GM21367 (cell line): Measurements from ENCODE around the gene BMAL1.
A peak's percentile ranks its signal among the peaks of the same experiment; 100 is the strongest.
"Not testable (repeated sequence)": the region's sequence is repeated elsewhere in the genome, so short reads cannot be mapped to it uniquely, and the experiment has no call there.

Source experiments
- ATAC-seq: cut with Tn5 transposase; IDR thresholded peaks from one replicate; pipeline ENCODE4 v1.9.1; 2021; ENCODE audit not compliant: unreplicated experiment

BMAL1 gene

DNA sequence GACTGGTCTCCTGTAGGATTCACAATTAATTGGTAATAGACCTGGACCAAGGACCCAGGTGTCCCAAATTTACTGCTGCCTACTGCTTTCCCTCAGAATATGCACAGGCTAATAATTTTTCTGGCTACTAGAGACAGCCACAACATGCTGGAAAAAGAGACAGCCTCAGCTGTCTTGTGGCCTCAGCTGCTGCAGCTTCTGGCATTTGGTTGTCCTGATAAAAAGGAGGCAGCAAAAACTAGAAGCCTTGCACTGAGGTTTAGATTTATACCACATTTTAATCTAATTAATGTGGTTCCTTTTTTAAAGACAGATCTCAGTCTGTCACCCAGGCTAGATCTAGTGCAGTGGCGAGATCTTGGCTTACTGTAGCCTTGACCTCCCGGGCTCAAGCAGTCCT, 95.6 kb downstream of the BMAL1 start:
- ATAC-seq = no peak

- ATAC-seq = no peak
Measured at GRCh38 chr11:13375798-13376197, 98.2 kb downstream of the BMAL1 start.

DNA sequence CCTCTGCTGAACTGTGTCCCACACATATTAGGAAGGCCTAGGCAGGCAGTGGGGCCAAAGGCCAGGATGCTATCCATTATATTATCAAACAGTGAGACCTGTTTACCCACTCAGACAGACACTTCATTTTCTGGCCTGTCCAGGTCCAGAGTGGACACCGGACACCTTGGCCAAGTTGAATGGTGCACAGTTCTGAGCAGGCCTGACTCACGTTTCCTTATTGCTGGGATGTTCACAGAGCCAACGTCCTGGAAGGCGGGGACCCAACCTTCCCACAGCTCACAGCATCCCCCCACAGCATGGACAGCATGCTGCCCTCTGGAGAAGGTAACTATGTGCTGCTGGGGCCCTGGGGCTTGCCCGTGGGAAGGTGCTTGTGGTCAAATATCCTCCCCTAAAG, 98.8 kb downstream of the BMAL1 start:
- ATAC-seq = no peak

GRCh38 chr11:13376838-13377237, 99.2 kb downstream of the BMAL1 start:
- ATAC-seq = no peak

DNA sequence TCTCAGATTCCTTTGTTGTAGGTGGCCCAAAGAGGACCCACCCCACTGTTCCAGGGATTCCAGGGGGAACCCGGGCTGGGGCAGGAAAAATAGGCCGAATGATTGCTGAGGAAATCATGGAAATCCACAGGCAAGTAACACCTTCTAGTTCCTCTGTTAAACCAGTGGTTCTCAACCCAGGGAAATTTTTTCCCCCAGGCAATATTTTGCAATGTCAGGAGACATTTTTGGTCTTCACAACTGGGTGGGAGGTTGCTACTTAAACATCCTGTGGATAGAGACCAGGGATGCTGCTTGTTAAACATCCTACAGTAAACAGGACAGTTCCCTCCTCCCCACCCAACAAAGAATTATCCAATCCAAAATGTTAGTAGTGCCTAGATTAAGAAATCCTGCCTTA, 100.7 kb downstream of the BMAL1 start:
- no peak for ATAC-seq

- ATAC-seq = no peak
Measured at GRCh38 chr11:13380731-13381130, 103.1 kb downstream of the BMAL1 start.

- no peak for ATAC-seq
Measured at GRCh38 chr11:13382751-13383150, 105.2 kb downstream of the BMAL1 start.

DNA sequence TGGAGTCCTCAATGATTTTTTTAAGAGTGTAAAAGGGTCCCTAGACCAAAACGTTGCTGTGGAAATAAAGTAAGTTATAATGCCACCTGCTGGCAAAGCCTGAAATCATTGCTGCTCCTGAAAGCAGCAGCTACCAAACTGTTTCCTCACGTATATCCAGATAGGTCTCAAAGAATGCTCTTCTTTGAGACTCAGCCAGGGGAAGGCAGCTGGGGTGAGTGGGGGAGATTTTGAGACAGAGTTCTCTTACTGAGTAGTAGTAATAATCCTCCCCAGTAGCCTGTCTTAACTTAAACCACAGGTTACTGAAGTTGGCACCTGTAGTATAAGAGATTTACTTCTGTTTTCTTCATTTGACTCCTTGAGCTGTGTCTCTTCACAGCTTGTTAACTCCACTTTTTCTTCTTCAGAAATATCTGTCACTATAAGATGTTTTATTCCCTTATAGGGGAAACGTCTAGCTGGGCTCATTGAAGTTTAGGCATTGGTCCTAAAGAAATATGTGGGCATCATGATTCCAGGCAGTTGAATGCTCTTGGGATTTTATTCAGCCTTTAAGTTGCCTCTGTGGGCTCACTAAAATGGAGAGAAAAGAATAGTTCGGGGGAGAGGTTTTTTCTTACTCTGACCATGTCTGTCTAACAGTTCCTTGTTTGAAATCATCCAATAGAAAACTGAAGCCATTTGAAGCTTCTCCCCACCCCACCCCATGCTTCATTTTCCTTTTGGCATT, 107.5 kb downstream of the BMAL1 start:
- ATAC-seq = peak; percentile 52

DNA sequence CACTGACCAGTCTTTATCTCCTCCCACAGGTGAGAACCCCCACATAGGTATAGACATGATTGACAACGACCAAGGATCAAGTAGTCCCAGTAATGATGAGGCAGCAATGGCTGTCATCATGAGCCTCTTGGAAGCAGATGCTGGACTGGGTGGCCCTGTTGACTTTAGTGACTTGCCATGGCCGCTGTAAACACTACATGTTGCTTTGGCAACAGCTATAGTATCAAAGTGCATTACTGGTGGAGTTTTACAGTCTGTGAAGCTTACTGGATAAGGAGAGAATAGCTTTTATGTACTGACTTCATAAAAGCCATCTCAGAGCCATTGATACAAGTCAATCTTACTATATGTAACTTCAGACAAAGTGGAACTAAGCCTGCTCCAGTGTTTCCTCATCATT, 109.0 kb downstream of the BMAL1 start:
- no peak for ATAC-seq

DNA sequence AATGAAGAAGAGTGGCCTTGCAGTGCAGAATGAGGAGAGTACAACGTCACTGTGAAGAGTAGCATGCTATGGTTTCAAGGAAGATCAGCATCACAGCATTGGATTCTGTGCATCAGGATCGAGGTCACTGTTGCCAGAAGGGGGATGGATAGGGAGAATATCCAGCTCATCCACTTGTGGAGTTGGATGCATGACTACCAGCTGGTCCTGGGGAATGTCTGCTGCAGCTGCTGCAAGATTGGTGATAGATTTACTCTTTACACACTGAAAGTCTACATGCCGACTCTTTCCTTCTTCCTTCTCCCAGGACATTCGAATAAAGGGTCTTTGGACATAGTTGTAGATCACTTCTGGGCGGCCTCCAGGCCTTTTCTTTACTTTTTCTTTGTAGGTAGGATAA, 111.2 kb downstream of the BMAL1 start:
- no peak for ATAC-seq

- ATAC-seq = no peak
Measured at GRCh38 chr11:13391217-13391616, 113.6 kb downstream of the BMAL1 start.

- ATAC-seq = not testable (repeated sequence)
Measured at GRCh38 chr11:13398335-13398734, 120.7 kb downstream of the BMAL1 start.

GRCh38 chr11:13405220-13405619, 127.6 kb downstream of the BMAL1 start:
- no peak for ATAC-seq

DNA sequence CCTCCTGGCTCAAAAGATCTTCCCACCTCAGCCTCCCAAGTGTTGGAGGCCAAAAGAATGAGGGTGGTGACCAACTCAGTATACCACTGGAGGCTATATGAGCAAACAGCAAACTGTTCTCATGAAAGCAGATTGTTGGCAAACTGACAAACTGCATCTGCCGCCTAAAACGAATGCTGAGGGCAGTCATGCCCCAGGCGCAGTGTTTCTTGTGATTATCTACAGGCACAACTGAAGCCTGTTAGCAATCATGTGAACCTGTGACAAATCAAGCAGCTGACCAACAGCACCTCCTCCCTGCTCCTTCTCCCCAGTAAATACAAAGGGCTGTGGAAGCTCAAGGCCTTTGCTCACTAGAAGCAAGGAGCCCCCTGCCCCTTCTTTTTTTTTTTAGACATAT, 137.6 kb downstream of the BMAL1 start:
- no peak for ATAC-seq

DNA sequence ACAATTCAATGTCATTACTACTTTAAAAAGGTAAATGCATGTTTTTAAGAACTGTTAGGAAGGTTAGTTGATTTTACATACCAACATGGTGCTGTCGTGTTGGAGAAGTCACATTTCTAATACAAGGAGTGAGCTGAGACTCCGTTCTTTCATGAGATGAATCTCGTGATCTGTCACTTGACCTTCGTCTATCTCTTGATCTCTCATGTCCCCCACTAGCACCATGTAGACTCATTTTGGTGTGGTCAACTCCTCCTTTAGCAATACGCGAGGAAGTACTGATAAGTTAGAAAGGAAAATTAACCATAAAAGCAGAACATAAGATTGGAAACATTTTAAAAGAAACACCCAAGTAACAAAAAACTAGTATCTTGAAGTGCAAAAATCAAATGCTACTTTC, 144.0 kb downstream of the BMAL1 start:
- no peak for ATAC-seq

GRCh38 chr11:13423372-13423771, 145.8 kb downstream of the BMAL1 start:
- no peak for ATAC-seq

DNA sequence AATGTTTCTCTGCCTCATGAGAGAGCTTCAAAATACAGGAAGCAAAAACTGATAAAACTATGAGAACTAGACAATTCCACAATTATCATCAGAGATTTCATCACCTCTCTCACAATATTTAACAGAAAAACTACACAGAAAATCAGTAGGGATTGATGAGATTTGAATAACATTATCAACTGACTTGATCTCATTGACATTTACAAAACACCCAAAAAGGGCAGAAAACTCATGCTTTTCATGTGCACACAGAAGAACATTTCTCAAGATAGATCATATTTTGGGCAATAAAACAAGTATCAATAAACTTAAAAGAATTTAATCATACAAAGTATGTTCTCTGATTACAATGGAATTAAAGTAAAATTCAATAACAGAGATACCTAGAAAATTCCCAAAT, 149.8 kb downstream of the BMAL1 start:
- ATAC-seq = no peak

GRCh38 chr11:13429288-13429687, 151.7 kb downstream of the BMAL1 start:
- ATAC-seq = no peak

- ATAC-seq = no peak
Measured at GRCh38 chr11:13429836-13430235, 152.2 kb downstream of the BMAL1 start.

- no peak for ATAC-seq
Measured at GRCh38 chr11:13433437-13433836, 155.8 kb downstream of the BMAL1 start.

DNA sequence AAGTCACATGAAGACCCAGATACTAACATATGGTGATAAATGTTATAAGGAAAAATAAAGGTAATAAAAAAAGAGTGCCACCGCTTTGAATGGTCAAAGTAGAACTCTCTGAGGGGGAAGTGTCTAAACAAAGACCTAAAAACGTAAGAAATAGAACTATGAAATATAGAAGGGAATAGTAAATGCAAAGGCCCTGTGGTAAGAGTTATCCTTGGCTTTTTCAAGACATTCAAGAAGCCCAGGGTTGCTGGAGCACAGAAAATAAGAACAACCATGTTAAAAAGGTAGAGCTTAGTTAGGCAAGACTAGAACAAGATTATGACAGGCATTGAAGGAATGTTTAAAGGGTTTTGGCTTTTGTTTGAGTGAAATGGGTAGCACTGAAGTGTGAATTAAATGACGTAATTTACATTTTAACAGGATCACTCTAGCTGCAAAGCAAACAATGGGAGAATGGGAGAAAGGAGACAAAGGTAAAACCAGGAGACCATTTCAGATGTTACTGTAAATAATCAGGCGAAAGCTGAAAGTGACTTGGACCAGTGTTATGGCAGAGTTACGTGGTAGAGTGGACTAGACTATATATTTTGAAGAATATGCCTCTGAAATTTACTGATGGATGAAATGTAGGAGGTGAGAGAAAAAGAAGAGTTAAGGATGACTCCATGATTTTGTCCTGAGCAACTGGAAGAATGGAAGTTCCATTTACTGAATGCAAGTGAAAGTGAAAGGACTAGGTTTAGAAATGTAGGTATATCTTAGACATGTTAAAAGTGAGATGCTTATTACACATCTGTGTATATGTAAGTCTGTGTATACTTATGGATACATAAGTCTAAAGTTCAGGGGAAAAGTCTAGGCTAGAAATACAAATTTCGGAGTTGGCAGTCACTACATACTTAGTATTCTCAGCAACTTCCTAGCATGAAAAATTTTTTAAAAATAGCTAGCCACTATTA, 156.9 kb downstream of the BMAL1 start:
- no peak for ATAC-seq

- ATAC-seq = not testable (repeated sequence)
Measured at GRCh38 chr11:13436836-13437235, 159.2 kb downstream of the BMAL1 start.
